A549 (cell line): ENCODE results near the gene GZMM.

Source experiments
- CTCF ChIP-seq: fragments of >200 bp; sonication (Bioruptor Twin); formaldehyde crosslinking; IDR thresholded peaks from 3 replicates; pipeline ENCODE4 v1.5.1; 2016
- HOXA7 ChIP-seq: fragments of 250-450 bp; sonication (Bioruptor Pico); IDR thresholded peaks from 2 replicates; pipeline ENCODE4 v1.5.0; 2020; ENCODE audit warnings: mild to moderate bottlenecking, moderate library complexity
- JUNB ChIP-seq: fragments of >200 bp; sonication (Bioruptor Twin); formaldehyde crosslinking; IDR thresholded peaks from 2 replicates; pipeline ENCODE4 v1.6.1; 2016
- KDM1A ChIP-seq: fragments of 200-600 bp; sonication (generic); IDR thresholded peaks from 2 replicates; pipeline ENCODE4 v1.6.1; 2016; ENCODE audit warnings: low read depth, mild to moderate bottlenecking
- MYC ChIP-seq: IDR thresholded peaks from 2 replicates; pipeline ENCODE4 v1.6.1; 2012; ENCODE audit warnings: mild to moderate bottlenecking, inconsistent platforms, low read length, improper control_type of control experiment, borderline replicate concordance

- no peak for TF ChIP-seq KDM1A
- TF ChIP-seq HOXA7 (CRISPR knock-in tag), result no peak
- no peak for TF ChIP-seq MYC
- no peak for TF ChIP-seq JUNB
- no peak for TF ChIP-seq CTCF
Observed at GRCh38 chr19:591099-591958, 47.5 kb downstream of the GZMM start.
